OCI-LY7 (cell line): ENCODE measurements around the gene EEF1AKMT1. TPM values are rescaled to one million over a fixed set of nuclear protein-coding genes. Genes with fewer than 3 reads are reported as not detected.

Experiments used
- BruUV-seq: library from RNA; stranded (reverse); fragments of 400-500 nt; replicated peaks from 2 replicates; lab custom pipeline; 2021; lab: Mats Ljungman, UMichigan
- CTCF ChIA-PET: fragments of 300-600 bp; sonication (Branson Sonifier 250); formaldehyde crosslinking; loops from one replicate; lab custom pipeline; 2022; ENCODE audit warnings: antibody characterized with exemption; ENCODE audit not compliant: unreplicated experiment; lab: Charles Lee
- POLR2A ChIA-PET: fragments of 300-600 bp; sonication (Branson Sonifier 250); formaldehyde crosslinking; loops from one replicate; lab custom pipeline; 2022; ENCODE audit warnings: antibody characterized with exemption; lab: Charles Lee
- DNase-seq: peaks from one replicate; pipeline ENCODE4 v3.0.0-alpha.2; 2015; ENCODE audit warnings: low spot score
- H2AFZ ChIP-seq: fragments of 200-600 bp; sonication (generic), shearing (Covaris generic); 2 replicates; pipeline ENCODE4 v1.6.1; 2014; ENCODE audit warnings: mild to moderate bottlenecking, antibody characterized with exemption, low read length, moderate library complexity
- H3K27ac ChIP-seq: fragments of 200-600 bp; sonication (generic); 2 replicates; pipeline ENCODE4 v1.5.1; 2014; ENCODE audit warnings: mixed run types, low read depth, mild to moderate bottlenecking, moderate library complexity, low read length, inconsistent platforms; ENCODE audit not compliant: poor library complexity, severe bottlenecking
- H3K36me3 ChIP-seq: fragments of 200-600 bp; sonication (generic); 2 replicates; pipeline ENCODE4 v1.6.1; 2014; ENCODE audit warnings: mild to moderate bottlenecking, antibody characterized with exemption, low read length, moderate library complexity, mixed read lengths; ENCODE audit not compliant: insufficient read depth
- H3K4me1 ChIP-seq: fragments of 200-600 bp; sonication (generic); 2 replicates; pipeline ENCODE4 v1.5.1; 2014; ENCODE audit warnings: mild to moderate bottlenecking, low read length; ENCODE audit not compliant: insufficient read depth, poor library complexity, severe bottlenecking
- H3K4me2 ChIP-seq: fragments of 200-600 bp; sonication (generic); 2 replicates; pipeline ENCODE4 v1.6.1; 2014; ENCODE audit warnings: mild to moderate bottlenecking, low read length
- H3K4me3 ChIP-seq: fragments of 200-600 bp; sonication (generic); 2 replicates; pipeline ENCODE4 v1.5.1; 2014; ENCODE audit warnings: mild to moderate bottlenecking, low read depth, low read length; ENCODE audit not compliant: poor library complexity, severe bottlenecking
- H3K79me2 ChIP-seq: fragments of 200-600 bp; sonication (generic); 2 replicates; pipeline ENCODE4 v1.6.1; 2016; ENCODE audit warnings: low read depth, mild to moderate bottlenecking, low read length, moderate library complexity, mixed read lengths; ENCODE audit not compliant: insufficient read depth
- H3K9me2 ChIP-seq: fragments of 200-600 bp; sonication (generic); 2 replicates; pipeline ENCODE4 v1.6.1; 2016; ENCODE audit warnings: mild to moderate bottlenecking, low read length, mixed read lengths; ENCODE audit not compliant: insufficient read depth
- H3K9me3 ChIP-seq: fragments of 200-600 bp; sonication (generic); 2 replicates; pipeline ENCODE4 v1.6.1; 2014; ENCODE audit warnings: mild to moderate bottlenecking, mixed run types, low read length, mixed read lengths
- H4K20me1 ChIP-seq: fragments of 200-600 bp; sonication (generic); 2 replicates; pipeline ENCODE4 v1.6.1; 2014; ENCODE audit warnings: mild to moderate bottlenecking, antibody characterized with exemption, low read length, moderate library complexity, mixed read lengths; ENCODE audit not compliant: insufficient read depth
- CTCF ChIP-seq: fragments of 200-600 bp; sonication (generic); conservative IDR thresholded peaks from 2 replicates; pipeline ENCODE4 v1.5.1; 2014; ENCODE audit warnings: mild to moderate bottlenecking, antibody characterized with exemption, low read length, moderate library complexity, mixed read lengths
- EZH2phosphoT487 ChIP-seq: fragments of 200-600 bp; sonication (generic); IDR thresholded peaks from 2 replicates; pipeline ENCODE4 v1.6.1; 2018; ENCODE audit warnings: low read depth, borderline replicate concordance, mild to moderate bottlenecking, mixed run types, antibody characterized with exemption, low read length, moderate library complexity, mixed read lengths
- intact Hi-C: fragments of 100-400 bp; cut with micrococcal nuclease; formaldehyde crosslinking; loops from one replicate; pipeline ENCODE4 v1.10.0; 2022; ENCODE audit not compliant: unreplicated experiment
- total RNA-seq, 2 experiments: library from RNA; depleted of rRNA in 1 of 2; stranded (reverse); fragments of >200 nt in 1 of 2; shearing (Covaris generic) in 1 of 2; gene quantifications; 2 replicates each; pipeline ENCODE4 v1.2.3, GENCODE V29; 2014 to 2022

The EEF1AKMT1 gene
- total RNA-seq, 2 experiments from 2014 or later, result 1.5 to 2.5 TPM

GRCh38 chr13:20738616-20739015 lies 35.1 kb downstream of the EEF1AKMT1 start:
- no peaks in the 10 kb centered on the region for H4K20me1 ChIP-seq
- H3K9me3 ChIP-seq, result no peaks in the 10 kb centered on the region
- ChIA-PET POLR2A (interaction anchor here (0.6 kb wide), 1 partner anchor 36 kb away, joined by 3 read pairs; no protein-coding TSS in a partner anchor), CTCF (no interaction called here)
- no peaks in the 10 kb centered on the region for H3K9me2 ChIP-seq
- no peak overlapping the region for H3K27ac ChIP-seq
- intact Hi-C loops, result no loop called here
- BruUV-seq, result no TSS peak
- TF ChIP-seq EZH2phosphoT487 (no peak), CTCF (no peak)
- no peaks in the 10 kb centered on the region for H3K79me2 ChIP-seq
- H3K4me3 ChIP-seq, result no peak overlapping the region
- H3K36me3 ChIP-seq, result no peaks in the 10 kb centered on the region
- H3K4me2 ChIP-seq, result no peak overlapping the region
- no peak for DNase-seq
- H2AFZ ChIP-seq, result no peak overlapping the region
- no peaks in the 10 kb centered on the region for H3K4me1 ChIP-seq

GRCh38 chr13:20729633-20730585 lies 43.9 kb downstream of the EEF1AKMT1 start:
- no peaks in the 10 kb centered on the region for H3K9me3 ChIP-seq
- H3K79me2 ChIP-seq, result no peaks in the 10 kb centered on the region
- H3K36me3 ChIP-seq, result no peaks in the 10 kb centered on the region
- H3K4me2 ChIP-seq, result no peak overlapping the region
- no peak overlapping the region for H2AFZ ChIP-seq
- POLR2A ChIA-PET, result no interaction called here
- H3K4me1 ChIP-seq, result no peaks in the 10 kb centered on the region
- CTCF ChIA-PET, result no interaction called here
- no peaks in the 10 kb centered on the region for H4K20me1 ChIP-seq
- intact Hi-C loops, result no loop called here
- no peaks in the 10 kb centered on the region for H3K9me2 ChIP-seq
- H3K4me3 ChIP-seq, result no peak overlapping the region
- BruUV-seq, result no TSS peak
- TF ChIP-seq CTCF (no peak), EZH2phosphoT487 (no peak)
- no peak for DNase-seq
- no peak overlapping the region for H3K27ac ChIP-seq
